Progenitor cell of endocrine pancreas (in vitro differentiated cells): ENCODE data around the gene STXBP6. TPM values are rescaled to one million over a fixed set of nuclear protein-coding genes. Genes with fewer than 3 reads are reported as not detected.

ENCODE experiments used
- DNase-seq: peaks from one replicate; pipeline ENCODE4 v3.0.0; 2021; ENCODE audit warnings: low spot score; ENCODE audit not compliant: unreplicated experiment
- H3K27ac Mint-ChIP-seq: 2 replicates; pipeline ENCODE4 v1.8.0; 2021; ENCODE audit warnings: mild to moderate bottlenecking, moderate library complexity, mixed read lengths
- H3K27me3 Mint-ChIP-seq: 2 replicates; pipeline ENCODE4 v1.8.0; 2021; ENCODE audit warnings: mixed read lengths
- H3K36me3 Mint-ChIP-seq: 2 replicates; pipeline ENCODE4 v1.8.0; 2022; ENCODE audit warnings: mixed read lengths; ENCODE audit not compliant: insufficient read depth
- H3K4me1 Mint-ChIP-seq: 2 replicates; pipeline ENCODE4 v1.8.0; 2021; ENCODE audit warnings: low read depth, mixed read lengths
- H3K4me3 Mint-ChIP-seq: 2 replicates; pipeline ENCODE4 v1.8.0; 2021; ENCODE audit warnings: low read depth, mild to moderate bottlenecking, moderate library complexity, mixed read lengths
- H3K9me3 Mint-ChIP-seq: 2 replicates; pipeline ENCODE4 v1.8.0; 2021; ENCODE audit warnings: low read depth, mixed read lengths
- CTCF ChIP-seq: fragments of 200-600 bp; sonication (generic); IDR thresholded peaks from one replicate; pipeline ENCODE4 v1.5.0; 2021; ENCODE audit warnings: antibody characterized with exemption, mild to moderate bottlenecking; ENCODE audit not compliant: unreplicated experiment
- total RNA-seq: library from RNA; stranded (reverse); gene quantifications from 2 replicates; pipeline ENCODE4 v1.2.1, GENCODE V29; 2021

The STXBP6 gene
- total RNA-seq, 1 donor from 2014 or later, result 11.9 TPM

- H3K27ac Mint-ChIP-seq, result no peak overlapping the region
- H3K4me3 Mint-ChIP-seq, result no peak overlapping the region
- H3K9me3 Mint-ChIP-seq, result peaks cover 16% of the 10 kb centered on the region
- no peaks in the 10 kb centered on the region for H3K27me3 Mint-ChIP-seq
- H3K36me3 Mint-ChIP-seq, result peaks cover 13% of the 10 kb centered on the region
- no peak for DNase-seq
- peaks cover 13% of the 10 kb centered on the region for H3K4me1 Mint-ChIP-seq
- TF ChIP-seq CTCF, result no peak
Measured at GRCh38 chr14:24892497-24893051, 157.4 kb downstream of the STXBP6 start.

- peaks cover 16% of the 10 kb centered on the region for H3K9me3 Mint-ChIP-seq
- peaks cover 13% of the 10 kb centered on the region for H3K4me1 Mint-ChIP-seq
- H3K4me3 Mint-ChIP-seq, result no peak overlapping the region
- DNase-seq, result no peak
- H3K36me3 Mint-ChIP-seq, result peaks cover 13% of the 10 kb centered on the region
- no peak for TF ChIP-seq CTCF
- no peak overlapping the region for H3K27ac Mint-ChIP-seq
- no peaks in the 10 kb centered on the region for H3K27me3 Mint-ChIP-seq
Measured at GRCh38 chr14:24891987-24892496, 157.9 kb downstream of the STXBP6 start.

GRCh38 chr14:24890716-24891115, 159.2 kb downstream of the STXBP6 start:
- peaks cover 13% of the 10 kb centered on the region for H3K36me3 Mint-ChIP-seq
- DNase-seq, result no peak
- H3K4me3 Mint-ChIP-seq, result no peak overlapping the region
- H3K4me1 Mint-ChIP-seq, result peaks cover 17% of the 10 kb centered on the region
- H3K27ac Mint-ChIP-seq, result no peak overlapping the region
- no peaks in the 10 kb centered on the region for H3K27me3 Mint-ChIP-seq
- TF ChIP-seq CTCF, result no peak
- H3K9me3 Mint-ChIP-seq, result peaks cover 16% of the 10 kb centered on the region

GRCh38 chr14:24889843-24890242, 160.1 kb downstream of the STXBP6 start:
- Mint-ChIP-seq H3K27ac (no peak overlapping the region), H3K4me1 (peaks cover 21% of the 10 kb centered on the region), H3K36me3 (peaks cover 13% of the 10 kb centered on the region), H3K4me3 (no peak overlapping the region), H3K9me3 (peaks cover 16% of the 10 kb centered on the region), H3K27me3 (no peaks in the 10 kb centered on the region)
- DNase-seq, result no peak
- no peak for TF ChIP-seq CTCF

- no peaks in the 10 kb centered on the region for H3K27me3 Mint-ChIP-seq
- peaks cover 13% of the 10 kb centered on the region for H3K36me3 Mint-ChIP-seq
- no peak overlapping the region for H3K4me3 Mint-ChIP-seq
- no peak for TF ChIP-seq CTCF
- H3K9me3 Mint-ChIP-seq, result peaks cover 16% of the 10 kb centered on the region
- H3K27ac Mint-ChIP-seq, result no peak overlapping the region
- no peak for DNase-seq
- peaks cover 18% of the 10 kb centered on the region for H3K4me1 Mint-ChIP-seq
Measured at GRCh38 chr14:24888532-24888931, 161.4 kb downstream of the STXBP6 start.
